H1 (cell line): ENCODE results near the gene CLP1. TPM values are rescaled to one million over a fixed set of nuclear protein-coding genes. Genes with fewer than 3 reads are reported as not detected.
A peak's percentile ranks its signal among the peaks of the same experiment; 100 is the strongest.

Experiments
- BACH1 ChIP-seq: IDR thresholded peaks from 2 replicates; pipeline ENCODE4 v1.6.1; 2012; ENCODE audit warnings: low read length, improper control_type of control experiment
- CBX8 ChIP-seq: fragments of 300-800, 300-1000 bp; sonication (generic); IDR thresholded peaks from 2 replicates; pipeline ENCODE4 v1.7.1; 2016; ENCODE audit warnings: low read depth, low read length, borderline replicate concordance
- CEBPB ChIP-seq: IDR thresholded peaks from 2 replicates; pipeline ENCODE4 v1.6.1; 2012; ENCODE audit warnings: low read depth, low read length
- CREB1 ChIP-seq: IDR thresholded peaks from 2 replicates; pipeline ENCODE4 v1.6.1; 2012; ENCODE audit warnings: inconsistent platforms
- CTBP2 ChIP-seq: IDR thresholded peaks from 2 replicates; pipeline ENCODE4 v1.7.0; 2011; ENCODE audit warnings: borderline replicate concordance, mild to moderate bottlenecking, moderate library complexity, mixed read lengths, low read length; ENCODE audit not compliant: insufficient read depth, insufficient read length
- EP300 ChIP-seq, 2 experiments: IDR thresholded peaks; 1 replicate in 1 of 2; 2 replicates in 1 of 2; pipeline ENCODE4 v1.6.1; 2011 to 2012; ENCODE audit warnings: low read depth in 2 of 2, low read length in 2 of 2, mild to moderate bottlenecking in 2 of 2, borderline replicate concordance in 1 of 2, inconsistent platforms in 1 of 2, moderate library complexity in 1 of 2
- NRF1 ChIP-seq: IDR thresholded peaks from 2 replicates; pipeline ENCODE4 v1.6.1; 2011; ENCODE audit warnings: mild to moderate bottlenecking, low read depth, low read length, improper control_type of control experiment
- SIRT6 ChIP-seq: IDR thresholded peaks from one replicate; pipeline ENCODE4 v1.7.1; 2012; ENCODE audit warnings: low read length, inconsistent platforms
- SP1 ChIP-seq: IDR thresholded peaks from 2 replicates; pipeline ENCODE4 v1.6.1; 2011; ENCODE audit warnings: low read depth, low read length
- polyA plus RNA-seq, 7 experiments: library from polyadenylated mRNA; depleted of rRNA in 3 of 7; stranded (reverse) in 5 of 7; unstranded in 2 of 7; fragments of >200 nt in 5 of 7; fragments of 200-250 nt in 2 of 7; gene quantifications; 1 replicate in 5 of 7; 2 replicates in 1 of 7; 4 replicates in 1 of 7; pipeline versions ENCODE4 v1.2.1 to v1.2.3, GENCODE V29; 2011 to 2013; ENCODE audit warnings: missing spikeins in 2 of 7, mixed read lengths in 2 of 7
- total RNA-seq: library from RNA; stranded (reverse); fragmentation: NEBNext Ultra II Directional; extraction: Animal tissue kit (Norgen Biotek cat#: 25700); gene quantifications from 2 replicates; pipeline ENCODE4 v1.2.1, GENCODE V29; 2021
- TF ChIP-seq, protein P1 (sequence below): fragments of 300-600 bp; sonication (generic); IDR thresholded peaks from 2 replicates; pipeline ENCODE4 v1.7.1; 2012; ENCODE audit warnings: low read length, moderate library complexity, mild to moderate bottlenecking, inconsistent platforms; ENCODE audit not compliant: insufficient replicate concordance
- TF ChIP-seq, protein P2 (sequence below): IDR thresholded peaks from 2 replicates; pipeline ENCODE4 v1.6.1; 2011; ENCODE audit warnings: low read depth, mild to moderate bottlenecking, low read length; ENCODE audit not compliant: insufficient read depth
- TF ChIP-seq, protein P3 (sequence below): IDR thresholded peaks from 2 replicates; pipeline ENCODE4 v1.6.1; 2012; ENCODE audit warnings: inconsistent platforms

The CLP1 gene
- total and polyA plus RNA-seq, 2 of the 8 experiments (the other 6 are each of a cell fraction or from before 2014, with no cell fraction given) = 29.4 to 29.9 TPM

DNA sequence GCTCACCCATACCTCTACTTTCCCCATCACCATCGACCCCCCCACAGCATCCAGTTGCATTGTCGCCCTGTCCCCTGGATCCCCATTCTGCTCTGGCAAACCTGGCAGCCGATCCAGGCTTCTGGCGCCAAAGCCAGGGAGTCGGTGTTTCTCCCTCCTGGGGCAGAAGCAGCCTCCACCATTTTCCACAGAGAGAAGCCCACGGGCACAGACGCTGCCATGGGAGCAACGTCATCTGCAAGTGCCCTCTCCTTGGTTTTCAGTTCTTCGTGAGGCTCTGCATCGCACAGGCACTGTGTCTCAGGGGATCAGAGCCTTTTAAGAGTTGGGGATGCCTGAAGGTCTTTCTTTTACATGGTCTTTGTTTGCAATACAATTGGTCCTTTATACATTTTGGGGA is 10.2 kb upstream of the CLP1 start (continued):
- TF ChIP-seq, protein P1, sequence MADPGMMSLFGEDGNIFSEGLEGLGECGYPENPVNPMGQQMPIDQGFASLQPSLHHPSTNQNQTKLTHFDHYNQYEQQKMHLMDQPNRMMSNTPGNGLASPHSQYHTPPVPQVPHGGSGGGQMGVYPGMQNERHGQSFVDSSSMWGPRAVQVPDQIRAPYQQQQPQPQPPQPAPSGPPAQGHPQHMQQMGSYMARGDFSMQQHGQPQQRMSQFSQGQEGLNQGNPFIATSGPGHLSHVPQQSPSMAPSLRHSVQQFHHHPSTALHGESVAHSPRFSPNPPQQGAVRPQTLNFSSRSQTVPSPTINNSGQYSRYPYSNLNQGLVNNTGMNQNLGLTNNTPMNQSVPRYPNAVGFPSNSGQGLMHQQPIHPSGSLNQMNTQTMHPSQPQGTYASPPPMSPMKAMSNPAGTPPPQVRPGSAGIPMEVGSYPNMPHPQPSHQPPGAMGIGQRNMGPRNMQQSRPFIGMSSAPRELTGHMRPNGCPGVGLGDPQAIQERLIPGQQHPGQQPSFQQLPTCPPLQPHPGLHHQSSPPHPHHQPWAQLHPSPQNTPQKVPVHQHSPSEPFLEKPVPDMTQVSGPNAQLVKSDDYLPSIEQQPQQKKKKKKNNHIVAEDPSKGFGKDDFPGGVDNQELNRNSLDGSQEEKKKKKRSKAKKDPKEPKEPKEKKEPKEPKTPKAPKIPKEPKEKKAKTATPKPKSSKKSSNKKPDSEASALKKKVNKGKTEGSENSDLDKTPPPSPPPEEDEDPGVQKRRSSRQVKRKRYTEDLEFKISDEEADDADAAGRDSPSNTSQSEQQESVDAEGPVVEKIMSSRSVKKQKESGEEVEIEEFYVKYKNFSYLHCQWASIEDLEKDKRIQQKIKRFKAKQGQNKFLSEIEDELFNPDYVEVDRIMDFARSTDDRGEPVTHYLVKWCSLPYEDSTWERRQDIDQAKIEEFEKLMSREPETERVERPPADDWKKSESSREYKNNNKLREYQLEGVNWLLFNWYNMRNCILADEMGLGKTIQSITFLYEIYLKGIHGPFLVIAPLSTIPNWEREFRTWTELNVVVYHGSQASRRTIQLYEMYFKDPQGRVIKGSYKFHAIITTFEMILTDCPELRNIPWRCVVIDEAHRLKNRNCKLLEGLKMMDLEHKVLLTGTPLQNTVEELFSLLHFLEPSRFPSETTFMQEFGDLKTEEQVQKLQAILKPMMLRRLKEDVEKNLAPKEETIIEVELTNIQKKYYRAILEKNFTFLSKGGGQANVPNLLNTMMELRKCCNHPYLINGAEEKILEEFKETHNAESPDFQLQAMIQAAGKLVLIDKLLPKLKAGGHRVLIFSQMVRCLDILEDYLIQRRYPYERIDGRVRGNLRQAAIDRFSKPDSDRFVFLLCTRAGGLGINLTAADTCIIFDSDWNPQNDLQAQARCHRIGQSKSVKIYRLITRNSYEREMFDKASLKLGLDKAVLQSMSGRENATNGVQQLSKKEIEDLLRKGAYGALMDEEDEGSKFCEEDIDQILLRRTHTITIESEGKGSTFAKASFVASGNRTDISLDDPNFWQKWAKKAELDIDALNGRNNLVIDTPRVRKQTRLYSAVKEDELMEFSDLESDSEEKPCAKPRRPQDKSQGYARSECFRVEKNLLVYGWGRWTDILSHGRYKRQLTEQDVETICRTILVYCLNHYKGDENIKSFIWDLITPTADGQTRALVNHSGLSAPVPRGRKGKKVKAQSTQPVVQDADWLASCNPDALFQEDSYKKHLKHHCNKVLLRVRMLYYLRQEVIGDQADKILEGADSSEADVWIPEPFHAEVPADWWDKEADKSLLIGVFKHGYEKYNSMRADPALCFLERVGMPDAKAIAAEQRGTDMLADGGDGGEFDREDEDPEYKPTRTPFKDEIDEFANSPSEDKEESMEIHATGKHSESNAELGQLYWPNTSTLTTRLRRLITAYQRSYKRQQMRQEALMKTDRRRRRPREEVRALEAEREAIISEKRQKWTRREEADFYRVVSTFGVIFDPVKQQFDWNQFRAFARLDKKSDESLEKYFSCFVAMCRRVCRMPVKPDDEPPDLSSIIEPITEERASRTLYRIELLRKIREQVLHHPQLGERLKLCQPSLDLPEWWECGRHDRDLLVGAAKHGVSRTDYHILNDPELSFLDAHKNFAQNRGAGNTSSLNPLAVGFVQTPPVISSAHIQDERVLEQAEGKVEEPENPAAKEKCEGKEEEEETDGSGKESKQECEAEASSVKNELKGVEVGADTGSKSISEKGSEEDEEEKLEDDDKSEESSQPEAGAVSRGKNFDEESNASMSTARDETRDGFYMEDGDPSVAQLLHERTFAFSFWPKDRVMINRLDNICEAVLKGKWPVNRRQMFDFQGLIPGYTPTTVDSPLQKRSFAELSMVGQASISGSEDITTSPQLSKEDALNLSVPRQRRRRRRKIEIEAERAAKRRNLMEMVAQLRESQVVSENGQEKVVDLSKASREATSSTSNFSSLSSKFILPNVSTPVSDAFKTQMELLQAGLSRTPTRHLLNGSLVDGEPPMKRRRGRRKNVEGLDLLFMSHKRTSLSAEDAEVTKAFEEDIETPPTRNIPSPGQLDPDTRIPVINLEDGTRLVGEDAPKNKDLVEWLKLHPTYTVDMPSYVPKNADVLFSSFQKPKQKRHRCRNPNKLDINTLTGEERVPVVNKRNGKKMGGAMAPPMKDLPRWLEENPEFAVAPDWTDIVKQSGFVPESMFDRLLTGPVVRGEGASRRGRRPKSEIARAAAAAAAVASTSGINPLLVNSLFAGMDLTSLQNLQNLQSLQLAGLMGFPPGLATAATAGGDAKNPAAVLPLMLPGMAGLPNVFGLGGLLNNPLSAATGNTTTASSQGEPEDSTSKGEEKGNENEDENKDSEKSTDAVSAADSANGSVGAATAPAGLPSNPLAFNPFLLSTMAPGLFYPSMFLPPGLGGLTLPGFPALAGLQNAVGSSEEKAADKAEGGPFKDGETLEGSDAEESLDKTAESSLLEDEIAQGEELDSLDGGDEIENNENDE = no peak
- no peak for TF ChIP-seq CBX8
- TF ChIP-seq, protein P2, sequence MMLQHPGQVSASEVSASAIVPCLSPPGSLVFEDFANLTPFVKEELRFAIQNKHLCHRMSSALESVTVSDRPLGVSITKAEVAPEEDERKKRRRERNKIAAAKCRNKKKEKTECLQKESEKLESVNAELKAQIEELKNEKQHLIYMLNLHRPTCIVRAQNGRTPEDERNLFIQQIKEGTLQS = no peak
- TF ChIP-seq CTBP2 = no peak
- no peak for TF ChIP-seq EP300 (IDR thresholded peaks at IDR 0.05; ENCODE audit: borderline replicate concordance in 1 of 2, low read depth in 2 of 2, low read length in 2 of 2)
- TF ChIP-seq BACH1 = no peak
- TF ChIP-seq CREB1 = peak; percentile 87
- no peak for TF ChIP-seq CEBPB
- TF ChIP-seq NRF1 = no peak
- TF ChIP-seq, protein P3, sequence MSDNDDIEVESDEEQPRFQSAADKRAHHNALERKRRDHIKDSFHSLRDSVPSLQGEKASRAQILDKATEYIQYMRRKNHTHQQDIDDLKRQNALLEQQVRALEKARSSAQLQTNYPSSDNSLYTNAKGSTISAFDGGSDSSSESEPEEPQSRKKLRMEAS = no peak
- TF ChIP-seq SIRT6 = no peak
- TF ChIP-seq SP1 = no peak
